Cardiac fibroblast (primary cell): ENCODE measurements around the gene TTC27.
"Not testable (repeated sequence)": the region's sequence is repeated elsewhere in the genome, so short reads cannot be mapped to it uniquely, and the experiment has no call there.

Experiments used
- DNase-seq, 2 donors: peaks; one replicate each; pipeline versions ENCODE4 v3.0.0 to v3.0.0-alpha.2; 2010; ENCODE audit warnings: low read depth in 2 of 2
- H3K4me3 ChIP-seq, 2 donors: replicated peaks in 1 of 2; 1 replicate in 1 of 2; 2 replicates in 1 of 2; pipeline ENCODE4 v1.5.1; 2011; ENCODE audit warnings: low read depth in 2 of 2, low read length in 2 of 2, mild to moderate bottlenecking in 2 of 2, moderate library complexity in 1 of 2
- TF ChIP-seq, protein P1 (sequence below): IDR thresholded peaks from one replicate; pipeline ENCODE4 v1.5.1; 2011; ENCODE audit warnings: low read depth, mild to moderate bottlenecking, low read length, inconsistent platforms

TTC27 gene

GRCh38 chr2:32844253-32844652 is 216.4 kb downstream of the TTC27 start:
- TF ChIP-seq, protein P1, sequence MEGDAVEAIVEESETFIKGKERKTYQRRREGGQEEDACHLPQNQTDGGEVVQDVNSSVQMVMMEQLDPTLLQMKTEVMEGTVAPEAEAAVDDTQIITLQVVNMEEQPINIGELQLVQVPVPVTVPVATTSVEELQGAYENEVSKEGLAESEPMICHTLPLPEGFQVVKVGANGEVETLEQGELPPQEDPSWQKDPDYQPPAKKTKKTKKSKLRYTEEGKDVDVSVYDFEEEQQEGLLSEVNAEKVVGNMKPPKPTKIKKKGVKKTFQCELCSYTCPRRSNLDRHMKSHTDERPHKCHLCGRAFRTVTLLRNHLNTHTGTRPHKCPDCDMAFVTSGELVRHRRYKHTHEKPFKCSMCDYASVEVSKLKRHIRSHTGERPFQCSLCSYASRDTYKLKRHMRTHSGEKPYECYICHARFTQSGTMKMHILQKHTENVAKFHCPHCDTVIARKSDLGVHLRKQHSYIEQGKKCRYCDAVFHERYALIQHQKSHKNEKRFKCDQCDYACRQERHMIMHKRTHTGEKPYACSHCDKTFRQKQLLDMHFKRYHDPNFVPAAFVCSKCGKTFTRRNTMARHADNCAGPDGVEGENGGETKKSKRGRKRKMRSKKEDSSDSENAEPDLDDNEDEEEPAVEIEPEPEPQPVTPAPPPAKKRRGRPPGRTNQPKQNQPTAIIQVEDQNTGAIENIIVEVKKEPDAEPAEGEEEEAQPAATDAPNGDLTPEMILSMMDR: no peak
- no peak overlapping the region for H3K4me3 ChIP-seq
- peak; percentile 19 to 36 for DNase-seq

DNA sequence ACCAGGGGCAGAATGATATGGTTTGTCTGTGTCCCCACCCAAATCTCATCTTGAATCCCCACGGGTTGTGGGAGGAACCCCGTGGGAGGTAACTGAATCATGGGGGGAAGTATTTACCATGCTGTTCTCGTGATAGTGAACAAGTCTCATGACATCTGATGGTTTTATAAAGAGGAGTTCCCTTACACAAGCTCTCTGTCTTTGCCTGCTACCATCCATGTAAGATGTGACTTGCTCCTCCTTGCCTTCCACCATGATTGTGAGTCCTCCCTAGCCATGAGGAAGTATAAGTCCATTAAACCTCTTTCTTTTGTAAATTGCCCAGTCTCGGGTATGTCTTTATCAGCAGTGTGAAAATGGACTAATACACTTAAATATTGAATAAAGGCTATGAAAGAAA is 218.4 kb downstream of the TTC27 start:
- DNase-seq, H3K4me3 ChIP-seq: not testable (repeated sequence)

GRCh38 chr2:32847734-32848133 is 219.9 kb downstream of the TTC27 start:
- TF ChIP-seq, protein P1: no peak
- no peak overlapping the region for H3K4me3 ChIP-seq
- no peak for DNase-seq

GRCh38 chr2:32849456-32850194 is 221.8 kb downstream of the TTC27 start:
- peak; percentile 7 to 25 for DNase-seq
- TF ChIP-seq, protein P1: no peak

DNA sequence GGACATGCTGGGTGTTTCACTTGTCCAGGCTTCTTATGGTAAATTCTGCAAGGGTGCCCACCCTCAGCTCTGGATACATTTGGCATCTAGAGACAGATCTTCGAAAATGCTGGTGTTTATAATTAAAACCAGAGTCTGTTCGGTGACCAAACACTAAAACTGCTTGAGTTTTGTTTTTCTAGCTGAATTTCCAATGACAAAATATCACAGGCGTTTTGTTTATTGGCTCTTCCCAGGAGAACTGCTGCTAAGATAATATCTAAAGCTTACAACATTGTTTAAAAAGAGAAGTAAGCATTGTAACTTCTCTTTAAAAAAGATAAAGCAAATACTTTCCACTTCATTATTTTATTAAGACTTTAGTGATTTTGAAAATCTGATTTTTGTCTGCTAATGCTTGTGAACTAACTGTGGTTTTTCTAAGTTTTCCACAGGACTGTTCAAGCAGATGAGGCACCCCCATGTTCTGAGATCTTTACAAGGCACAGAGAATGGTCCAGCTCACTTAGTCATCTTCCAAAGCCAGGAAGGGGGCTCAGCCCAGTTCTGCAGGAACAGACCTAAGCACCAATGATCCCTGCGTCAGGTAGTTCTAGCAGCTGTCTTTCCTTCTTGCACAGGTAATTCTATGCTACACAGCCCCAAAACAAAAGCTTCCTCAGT is 224.1 kb downstream of the TTC27 start:
- TF ChIP-seq, protein P1: no peak
- no peak for DNase-seq
- H3K4me3 ChIP-seq: no peak overlapping the region

More at GRCh38 chr2:32849456-32850194, 221.8 kb downstream of the TTC27 start:
- no peak overlapping the region for H3K4me3 ChIP-seq

- no peak overlapping the region for H3K4me3 ChIP-seq
- DNase-seq: peak in 1 of 2 donors; percentile 3
- TF ChIP-seq, protein P1: no peak
Measured at GRCh38 chr2:32852856-32853255, 225.0 kb downstream of the TTC27 start.

DNA sequence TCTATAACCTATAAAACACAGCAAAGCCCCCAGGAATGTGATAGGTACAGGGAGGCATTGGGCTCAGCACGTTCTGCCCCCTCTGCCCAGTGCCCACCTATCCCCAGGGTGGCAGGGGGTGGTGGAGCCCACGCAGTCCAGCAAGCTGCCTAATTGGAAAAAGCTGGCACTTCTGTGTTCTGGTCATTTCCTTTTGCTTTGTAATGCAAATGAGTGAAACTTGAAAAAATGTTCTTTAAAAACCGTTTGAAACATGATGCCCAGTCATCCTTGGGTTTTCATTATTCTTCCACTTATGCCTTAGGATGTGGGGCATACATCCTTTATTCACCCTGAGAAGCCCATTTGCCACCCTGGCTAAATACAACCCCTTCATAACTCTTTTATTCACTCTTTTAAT is 229.0 kb downstream of the TTC27 start:
- DNase-seq: no peak
- TF ChIP-seq, protein P1: no peak
- no peak overlapping the region for H3K4me3 ChIP-seq
